ENCODE results near the gene ITIH1.
"Not testable (repeated sequence)": the region's sequence is repeated elsewhere in the genome, so short reads cannot be mapped to it uniquely, and the experiment has no call there.

The ITIH1 gene

GRCh38 chr3:52777127-52777958 lies at the start of gene ITIH1:
Gene ITIH1, plus strand, starts transcription at chr3:52777599. Its CDS starts 17 bp downstream, at chr3:52777616.
- DNase-seq: peak; percentile 55

GRCh38 chr3:52728753-52729152 lies 48.6 kb upstream of the ITIH1 start:
- DNase-seq: not testable (repeated sequence)

- DNase-seq: no peak
These were observed 46.7 kb upstream of the ITIH1 start for GRCh38 chr3:52730681-52731080.

- DNase-seq: no peak
These were observed 45.8 kb upstream of the ITIH1 start for GRCh38 chr3:52731590-52731989.

GRCh38 chr3:52733256-52733891 lies 44.0 kb upstream of the ITIH1 start:
- DNase-seq: no peak

GRCh38 chr3:52739730-52740129 lies 37.7 kb upstream of the ITIH1 start:
- DNase-seq: no peak

GRCh38 chr3:52742418-52743041 lies 34.9 kb upstream of the ITIH1 start:
- no peak for DNase-seq

GRCh38 chr3:52743152-52743551 lies 34.2 kb upstream of the ITIH1 start:
- no peak for DNase-seq

- no peak for DNase-seq
These were observed 33.7 kb upstream of the ITIH1 start for GRCh38 chr3:52743721-52744120.

- no peak for DNase-seq
These were observed 25.2 kb upstream of the ITIH1 start for GRCh38 chr3:52752045-52752660.

GRCh38 chr3:52754373-52754772 lies 23.0 kb upstream of the ITIH1 start:
- DNase-seq: no peak

GRCh38 chr3:52756141-52756540 lies 21.3 kb upstream of the ITIH1 start:
- no peak for DNase-seq

- DNase-seq: no peak
These were observed 13.9 kb upstream of the ITIH1 start for GRCh38 chr3:52763466-52763865.

GRCh38 chr3:52769786-52770455 lies 7.5 kb upstream of the ITIH1 start:
- DNase-seq: no peak

GRCh38 chr3:52770496-52771333 lies 6.7 kb upstream of the ITIH1 start, which contains the start of gene NEK4:
Gene NEK4, minus strand, starts transcription at chr3:52770940. Its CDS starts 194 bp downstream, at chr3:52770746.
- DNase-seq: peak; percentile 93

GRCh38 chr3:52771334-52771681 lies 6.1 kb upstream of the ITIH1 start:
- DNase-seq: no peak

- no peak for DNase-seq
These were observed 5.7 kb upstream of the ITIH1 start for GRCh38 chr3:52771702-52772101.

- peak; percentile 47 for DNase-seq
These were observed 3.9 kb upstream of the ITIH1 start for GRCh38 chr3:52773361-52774065.

GRCh38 chr3:52774066-52774713 lies 3.2 kb upstream of the ITIH1 start:
- no peak for DNase-seq

All from activated effector memory CD4-positive, alpha-beta T cell treated with anti-CD3 and anti-CD28 coated beads, Interleukin-2, amount 50 U/mL, for 16 hours (primary cell).